HEK293 (cell line): Measurements from ENCODE around the gene PRSS48.

Source experiments
- CTCF ChIP-seq: fragments of 450-650 bp; formaldehyde crosslinking; IDR thresholded peaks from 2 replicates; pipeline ENCODE4 v1.5.1; 2016; ENCODE audit warnings: missing biosample characterization, missing genetic modification characterization
- FEZF1 ChIP-seq: fragments of 450-650 bp; formaldehyde crosslinking; IDR thresholded peaks from 2 replicates; pipeline ENCODE4 v1.5.1; 2016; ENCODE audit warnings: missing biosample characterization, missing genetic modification characterization
- KLF10 ChIP-seq: fragments of 450-650 bp; IDR thresholded peaks from 2 replicates; pipeline ENCODE4 v1.5.1; 2018; ENCODE audit warnings: missing biosample characterization, mild to moderate bottlenecking, missing genetic modification characterization
- ZBTB7A ChIP-seq: fragments of 450-650 bp; formaldehyde crosslinking; IDR thresholded peaks from 2 replicates; pipeline ENCODE4 v1.5.1; 2016; ENCODE audit warnings: low read depth, missing biosample characterization, missing genetic modification characterization
- ZNF19 ChIP-seq: fragments of 450-650 bp; formaldehyde crosslinking; IDR thresholded peaks from 2 replicates; pipeline ENCODE4; 2016; ENCODE audit warnings: missing biosample characterization, missing genetic modification characterization, low read depth
- ZNF449 ChIP-seq: fragments of 450-650 bp; formaldehyde crosslinking; IDR thresholded peaks from 2 replicates; pipeline ENCODE4 v1.5.1; 2017; ENCODE audit warnings: missing biosample characterization, mild to moderate bottlenecking, missing genetic modification characterization, moderate library complexity

GRCh38 chr4:151291485-151291884 lies 14.5 kb downstream of the PRSS48 start:
- TF ChIP-seq ZNF19: no peak
- no peak for TF ChIP-seq FEZF1 (tag by site-specific recombination)
- TF ChIP-seq ZNF449 (tag by site-specific recombination): no peak
- TF ChIP-seq KLF10 (tag by site-specific recombination): no peak
- TF ChIP-seq CTCF (tag by site-specific recombination): no peak
- no peak for TF ChIP-seq ZBTB7A (tag by site-specific recombination)
